SK-N-SH (cell line): ENCODE measurements around the gene PHF20. TPM values are rescaled to one million over a fixed set of nuclear protein-coding genes. Genes with fewer than 3 reads are reported as not detected.
A peak's percentile ranks its signal among the peaks of the same experiment; 100 is the strongest.
"Not testable (repeated sequence)": the region's sequence is repeated elsewhere in the genome, so short reads cannot be mapped to it uniquely, and the experiment has no call there.

Source experiments
- CTCF ChIA-PET: fragments of 300-600, 350-600 bp; formaldehyde crosslinking; extraction: SDS; loops from one replicate; lab custom pipeline; 2021; lab: Yijun Ruan, JAX
- POLR2A ChIA-PET: fragments of 350-600 bp; sonication (Branson Sonifier 250); formaldehyde crosslinking; extraction: SDS; loops from one replicate; lab custom pipeline; 2020; ENCODE audit warnings: antibody characterized with exemption, inconsistent platforms; lab: Yijun Ruan, JAX
- DNase-seq: peaks from one replicate; pipeline ENCODE4 v3.0.0; 2012
- H2AFZ ChIP-seq: fragments of 200-600 bp; sonication (generic); 2 replicates; pipeline ENCODE4 v1.8.1; 2016; ENCODE audit warnings: antibody characterized with exemption, mild to moderate bottlenecking, low read depth
- H3F3A ChIP-seq: fragments of 200-600 bp; sonication (generic); replicated peaks from 2 replicates; pipeline ENCODE3; 2016; ENCODE audit warnings: antibody characterized with exemption, mild to moderate bottlenecking; ENCODE audit not compliant: insufficient read depth
- H3K27ac ChIP-seq, 2 experiments: fragments of 200-500 bp in 1 of 2; fragments of 200-600 bp in 1 of 2; sonication (Bioruptor generic) in 1 of 2; sonication (generic), shearing (Covaris generic) in 1 of 2; 2 replicates each; pipeline versions ENCODE4 v1.5.1 to v1.6.1; 2014 to 2016; ENCODE audit warnings: low read depth in 2 of 2, inconsistent platforms in 1 of 2, low read length in 1 of 2, mild to moderate bottlenecking in 1 of 2, mixed read lengths in 1 of 2
- H3K27me3 ChIP-seq: fragments of 200-600 bp; sonication (generic), shearing (Covaris generic); 2 replicates; pipeline ENCODE4 v1.6.1; 2016; ENCODE audit warnings: mixed run types; ENCODE audit not compliant: insufficient read depth
- H3K36me3 ChIP-seq, 2 experiments: fragments of 200-500 bp in 1 of 2; fragments of 200-600 bp in 1 of 2; sonication (Bioruptor generic) in 1 of 2; sonication (generic) in 1 of 2; replicated peaks in 1 of 2; 2 replicates each; pipeline versions ENCODE3 to v1.5.1; 2014 to 2016; ENCODE audit warnings: low read length in 1 of 2, mild to moderate bottlenecking in 1 of 2; ENCODE audit not compliant: insufficient read depth in 2 of 2, control insufficient read depth in 1 of 2
- H3K4me1 ChIP-seq, 2 experiments: fragments of 200-500 bp in 1 of 2; fragments of 200-600 bp in 1 of 2; sonication (Bioruptor generic) in 1 of 2; sonication (generic), shearing (Covaris generic) in 1 of 2; 2 replicates each; pipeline versions ENCODE4 v1.5.1 to v1.6.1; 2014 to 2016; ENCODE audit warnings: low read depth in 1 of 2, low read length in 1 of 2, mixed run types in 1 of 2; ENCODE audit not compliant: insufficient read depth in 2 of 2, control insufficient read depth in 1 of 2
- H3K4me2 ChIP-seq: fragments of 200-600 bp; sonication (generic), shearing (Covaris generic); 2 replicates; pipeline ENCODE4 v1.6.1; 2017; ENCODE audit warnings: mixed run types
- H3K4me3 ChIP-seq, 2 experiments: fragments of 200-500 bp in 1 of 2; fragments of 200-600 bp in 1 of 2; sonication (Bioruptor generic) in 1 of 2; sonication (generic), shearing (Covaris generic) in 1 of 2; 2 replicates each; pipeline versions ENCODE4 v1.5.1 to v1.8.1; 2014 to 2016; ENCODE audit warnings: low read depth in 2 of 2, inconsistent platforms in 1 of 2, low read length in 1 of 2, mild to moderate bottlenecking in 1 of 2, mixed read lengths in 1 of 2, moderate library complexity in 1 of 2
- H3K79me2 ChIP-seq: fragments of 200-600 bp; sonication (generic); 2 replicates; pipeline ENCODE4 v1.8.1; 2017; ENCODE audit warnings: mild to moderate bottlenecking; ENCODE audit not compliant: insufficient read depth
- H3K9ac ChIP-seq: fragments of 200-600 bp; sonication (generic); 2 replicates; pipeline ENCODE4 v1.6.1; 2017; ENCODE audit warnings: mixed run types
- H3K9me2 ChIP-seq: fragments of 200-600 bp; sonication (generic); 2 replicates; pipeline ENCODE4 v1.6.1; 2017; ENCODE audit warnings: mixed run types
- H3K9me3 ChIP-seq: fragments of 200-600 bp; sonication (generic); 2 replicates; pipeline ENCODE4 v1.6.1; 2017; ENCODE audit warnings: mixed run types, mild to moderate bottlenecking, moderate library complexity
- H4K20me1 ChIP-seq: fragments of 200-600 bp; sonication (generic); 2 replicates; pipeline ENCODE4 v1.6.1; 2017; ENCODE audit warnings: mild to moderate bottlenecking, mixed run types; ENCODE audit not compliant: insufficient read depth
- CHD2 ChIP-seq: fragments of 150-350 bp; IDR thresholded peaks from 2 replicates; pipeline ENCODE4 v1.6.1; 2018; ENCODE audit warnings: low read length; ENCODE audit not compliant: partially characterized antibody
- EP300 ChIP-seq, 2 experiments: IDR thresholded peaks; 2 replicates each; pipeline versions ENCODE4 v1.4.0 to v1.6.1; 2012; ENCODE audit warnings: borderline replicate concordance in 1 of 2, low read depth in 1 of 2, low read length in 1 of 2
- IRF3 ChIP-seq: fragments of 150-350 bp; IDR thresholded peaks from 2 replicates; pipeline ENCODE4 v1.6.1; 2016; ENCODE audit warnings: mild to moderate bottlenecking, low read depth, low read length
- MAX ChIP-seq: IDR thresholded peaks from 2 replicates; pipeline ENCODE4 v1.4.0; 2012; ENCODE audit warnings: low read depth
- MEF2A ChIP-seq: IDR thresholded peaks from 2 replicates; pipeline ENCODE4 v1.4.0; 2012; ENCODE audit warnings: low read depth, borderline replicate concordance
- POLR2AphosphoS5 ChIP-seq: IDR thresholded peaks from 2 replicates; pipeline ENCODE4 v1.6.1; 2012; ENCODE audit warnings: low read depth, low read length
- RCOR1 ChIP-seq: fragments of 150-350 bp; IDR thresholded peaks from 2 replicates; pipeline ENCODE4 v1.6.1; 2017; ENCODE audit warnings: antibody characterized with exemption, low read length
- RFX5 ChIP-seq: IDR thresholded peaks from 2 replicates; pipeline ENCODE4 v1.6.1; 2012; ENCODE audit warnings: mild to moderate bottlenecking, improper control_type of control experiment, low read length
- SIN3A ChIP-seq: IDR thresholded peaks from 2 replicates; pipeline ENCODE4 v1.6.1; 2012; ENCODE audit warnings: low read depth, mild to moderate bottlenecking, low read length, moderate library complexity, borderline replicate concordance
- SMC3 ChIP-seq: IDR thresholded peaks from 2 replicates; pipeline ENCODE4 v1.6.1; 2012; ENCODE audit warnings: low read depth, low read length, improper control_type of control experiment
- TAF1 ChIP-seq: IDR thresholded peaks from 2 replicates; pipeline ENCODE4 v1.6.1; 2012; ENCODE audit warnings: low read depth, mild to moderate bottlenecking, low read length, moderate library complexity, borderline replicate concordance
- WGBS: methylation state at CpG from one replicate; pipeline ENCODE4 v1.1.6; 2017; ENCODE audit warnings: low lambda C conversion rate; 5-methylcytosine and 5-hydroxymethylcytosine counted together
- polyA plus RNA-seq, 3 experiments: library from polyadenylated mRNA; depleted of rRNA; stranded (reverse); fragments of >200 nt; gene quantifications; 2 replicates each; pipeline ENCODE4 v1.2.3, GENCODE V29; 2012
- TF ChIP-seq, protein P1 (sequence below): IDR thresholded peaks from 2 replicates; pipeline ENCODE4 v1.4.0; 2012; ENCODE audit warnings: low read depth, borderline replicate concordance

Gene PHF20
- polyA plus RNA-seq, 1 of the 3 experiments (the other 2 are of a cell fraction): 23.8 TPM

GRCh38 chr20:35723652-35724320 lies 48.0 kb upstream of the PHF20 start:
- H3K4me3 ChIP-seq, DNase-seq, H3K9me2 ChIP-seq, H3K4me1 ChIP-seq, H3K9me3 ChIP-seq, H3K9ac ChIP-seq, H2AFZ ChIP-seq, H3K27me3 ChIP-seq, H3K27ac ChIP-seq, H3K4me2 ChIP-seq: not testable (repeated sequence)
- H3K36me3 ChIP-seq: peaks cover 80 to 92% of the 10 kb centered on the region in 2 experiments
- WGBS: 94% methylated on average over 12 of the region's 12 CpGs
- peaks cover 98% of the 10 kb centered on the region for H4K20me1 ChIP-seq
- POLR2A ChIA-PET: interaction anchor here (1.7 kb wide), 1 partner anchor 18 kb away, joined by 3 read pairs; the partner anchor contains the start of gene RBM39
- peaks cover 99% of the 10 kb centered on the region for H3K79me2 ChIP-seq
- H3F3A ChIP-seq: peaks cover 54% of the 10 kb centered on the region
- CTCF ChIA-PET: interaction anchor here (2.6 kb wide), 1 partner anchor 16 kb away, joined by 6 read pairs; no protein-coding TSS in a partner anchor

- Histone ChIP-seq H4K20me1 (peaks cover 98% of the 10 kb centered on the region), H3K9me2 (no peaks in the 10 kb centered on the region), H3K4me1 (no peaks in the 10 kb centered on the region), H3K4me2 (no peak overlapping the region), H3K4me3 (no peak overlapping the region), H3K9me3 (no peaks in the 10 kb centered on the region), H2AFZ (no peak overlapping the region), H3K36me3 (peaks cover 82 to 94% of the 10 kb centered on the region in 2 experiments), H3K27me3 (no peaks in the 10 kb centered on the region), H3K79me2 (peaks cover 99% of the 10 kb centered on the region), H3K27ac (no peak overlapping the region), H3F3A (peaks cover 46% of the 10 kb centered on the region), H3K9ac (no peak overlapping the region)
- POLR2A ChIA-PET: interaction anchor here (1.7 kb wide), 1 partner anchor 18 kb away, joined by 3 read pairs; the partner anchor contains the start of gene RBM39
- WGBS: 91% methylated on average over 13 of the region's 13 CpGs
- DNase-seq: no peak
- TF ChIP-seq RFX5 (no peak), MAX (no peak), POLR2AphosphoS5 (peak; percentile 7; the same call in 1 of the 2 replicates)
- TF ChIP-seq, all 33 proteins: peak for 1
- CTCF ChIA-PET: interaction anchor here (2.6 kb wide), 1 partner anchor 15 kb away, joined by 6 read pairs; no protein-coding TSS in a partner anchor
Measured at GRCh38 chr20:35724321-35725230, 47.2 kb upstream of the PHF20 start.

GRCh38 chr20:35726842-35727711 lies 44.7 kb upstream of the PHF20 start:
- Histone ChIP-seq H3K4me2 (no peak overlapping the region), H3K27ac (no peak overlapping the region), H3K9me3 (no peaks in the 10 kb centered on the region), H3K27me3 (no peaks in the 10 kb centered on the region), H3F3A (peaks cover 41% of the 10 kb centered on the region), H3K9me2 (no peaks in the 10 kb centered on the region), H3K36me3 (peaks cover 84 to 94% of the 10 kb centered on the region in 2 experiments), H3K4me1 (peaks cover 2 to 9% of the 10 kb centered on the region in 2 experiments; a peak in 1 of 4 replicates), H3K79me2 (peaks cover 99% of the 10 kb centered on the region), H2AFZ (no peak overlapping the region), H3K9ac (no peak overlapping the region), H4K20me1 (peaks cover 98% of the 10 kb centered on the region), H3K4me3 (no peak overlapping the region)
- 96% methylated on average over 20 of the region's 20 CpGs for WGBS
- CTCF ChIA-PET: no interaction called here
- POLR2A ChIA-PET: interaction anchor here (0.7 kb wide), 1 partner anchor 15 kb away, joined by 3 read pairs; no protein-coding TSS in a partner anchor
- DNase-seq: no peak
- TF ChIP-seq CHD2 (no peak), EP300 (IDR thresholded peaks at IDR 0.05; ENCODE audit: borderline replicate concordance in 1 of 2, low read depth in 1 of 2, low read length in 1 of 2) (no peak), RCOR1 (no peak), IRF3 (no peak), TAF1 (no peak), SMC3 (no peak), RFX5 (no peak), SIN3A (no peak), MEF2A (no peak)
- TF ChIP-seq, protein P1, sequence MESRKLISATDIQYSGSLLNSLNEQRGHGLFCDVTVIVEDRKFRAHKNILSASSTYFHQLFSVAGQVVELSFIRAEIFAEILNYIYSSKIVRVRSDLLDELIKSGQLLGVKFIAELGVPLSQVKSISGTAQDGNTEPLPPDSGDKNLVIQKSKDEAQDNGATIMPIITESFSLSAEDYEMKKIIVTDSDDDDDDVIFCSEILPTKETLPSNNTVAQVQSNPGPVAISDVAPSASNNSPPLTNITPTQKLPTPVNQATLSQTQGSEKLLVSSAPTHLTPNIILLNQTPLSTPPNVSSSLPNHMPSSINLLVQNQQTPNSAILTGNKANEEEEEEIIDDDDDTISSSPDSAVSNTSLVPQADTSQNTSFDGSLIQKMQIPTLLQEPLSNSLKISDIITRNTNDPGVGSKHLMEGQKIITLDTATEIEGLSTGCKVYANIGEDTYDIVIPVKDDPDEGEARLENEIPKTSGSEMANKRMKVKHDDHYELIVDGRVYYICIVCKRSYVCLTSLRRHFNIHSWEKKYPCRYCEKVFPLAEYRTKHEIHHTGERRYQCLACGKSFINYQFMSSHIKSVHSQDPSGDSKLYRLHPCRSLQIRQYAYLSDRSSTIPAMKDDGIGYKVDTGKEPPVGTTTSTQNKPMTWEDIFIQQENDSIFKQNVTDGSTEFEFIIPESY: no peak
